HFFc6 (cell line): ENCODE measurements around the gene EPG5. TPM values are rescaled to one million over a fixed set of nuclear protein-coding genes. Genes with fewer than 3 reads are reported as not detected.
"Not testable (repeated sequence)": the region's sequence is repeated elsewhere in the genome, so short reads cannot be mapped to it uniquely, and the experiment has no call there.

Source experiments
- DNase-seq: peaks from one replicate; pipeline ENCODE4 v3.0.0-alpha.2; 2018
- H3K27ac Mint-ChIP-seq: 2 replicates; pipeline ENCODE4 v1.8.0; 2020; ENCODE audit warnings: mild to moderate bottlenecking, mixed read lengths
- H3K27me3 Mint-ChIP-seq: 2 replicates; pipeline ENCODE4 v1.8.0; 2021; ENCODE audit warnings: mild to moderate bottlenecking, moderate library complexity, mixed read lengths; ENCODE audit not compliant: insufficient read depth
- H3K36me3 Mint-ChIP-seq: 2 replicates; pipeline ENCODE4 v1.8.0; 2021; ENCODE audit warnings: low read depth, mixed read lengths
- H3K4me1 Mint-ChIP-seq: 2 replicates; pipeline ENCODE4 v1.8.0; 2020; ENCODE audit warnings: low read depth, mixed read lengths
- H3K4me3 Mint-ChIP-seq: 2 replicates; pipeline ENCODE4 v1.8.0; 2020; ENCODE audit warnings: mild to moderate bottlenecking, moderate library complexity, mixed read lengths
- H3K9me3 Mint-ChIP-seq: 2 replicates; pipeline ENCODE4 v1.8.0; 2020; ENCODE audit warnings: mild to moderate bottlenecking, mixed read lengths
- total RNA-seq, 6 experiments: library from RNA; stranded (reverse); fragmentation: NEBNext Ultra II Directional; extraction: Animal tissue kit (Norgen Biotek cat#: 25700); gene quantifications; 2 replicates in 1 of 6; 3 replicates in 5 of 6; pipeline ENCODE4 v1.2.3, GENCODE V29; 2021
- TF ChIP-seq, protein P1 (sequence below): fragments of 200-600 bp; sonication (generic); IDR thresholded peaks from 2 replicates; pipeline ENCODE4 v1.5.0; 2021; ENCODE audit warnings: antibody characterized with exemption, mild to moderate bottlenecking

The EPG5 gene
- total RNA-seq, 6 experiments from 2014 or later, result 36.8 to 63.6 (median 44.5) TPM

DNA sequence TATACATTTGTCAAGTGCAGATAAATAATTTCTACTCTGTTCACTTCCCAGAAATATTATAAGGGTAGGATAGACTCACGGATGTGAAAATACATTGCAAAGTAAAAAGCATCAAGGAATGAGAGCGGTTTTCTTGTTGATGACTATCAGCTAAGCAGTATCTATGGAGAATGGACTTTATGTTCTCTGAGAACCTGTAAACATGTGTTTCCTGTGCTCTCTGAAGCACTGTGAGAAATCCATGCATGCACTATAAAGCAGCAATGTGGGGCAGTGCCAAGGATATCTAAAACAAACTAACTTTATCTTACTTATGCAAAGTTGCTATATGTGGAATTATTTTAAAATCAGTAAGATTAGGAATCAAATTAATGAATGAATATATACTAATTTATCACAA, 146.1 kb downstream of the EPG5 start:
- Mint-ChIP-seq H3K4me1 (peaks cover 14% of the 10 kb centered on the region; the same call in 1 of the 2 replicates), H3K27me3 (no peaks in the 10 kb centered on the region), H3K4me3 (no peak overlapping the region), H3K27ac (no peak overlapping the region), H3K9me3 (no peaks in the 10 kb centered on the region), H3K36me3 (peaks cover 8% of the 10 kb centered on the region; the same call in 1 of the 2 replicates)
- no peak for DNase-seq
- TF ChIP-seq, protein P1, sequence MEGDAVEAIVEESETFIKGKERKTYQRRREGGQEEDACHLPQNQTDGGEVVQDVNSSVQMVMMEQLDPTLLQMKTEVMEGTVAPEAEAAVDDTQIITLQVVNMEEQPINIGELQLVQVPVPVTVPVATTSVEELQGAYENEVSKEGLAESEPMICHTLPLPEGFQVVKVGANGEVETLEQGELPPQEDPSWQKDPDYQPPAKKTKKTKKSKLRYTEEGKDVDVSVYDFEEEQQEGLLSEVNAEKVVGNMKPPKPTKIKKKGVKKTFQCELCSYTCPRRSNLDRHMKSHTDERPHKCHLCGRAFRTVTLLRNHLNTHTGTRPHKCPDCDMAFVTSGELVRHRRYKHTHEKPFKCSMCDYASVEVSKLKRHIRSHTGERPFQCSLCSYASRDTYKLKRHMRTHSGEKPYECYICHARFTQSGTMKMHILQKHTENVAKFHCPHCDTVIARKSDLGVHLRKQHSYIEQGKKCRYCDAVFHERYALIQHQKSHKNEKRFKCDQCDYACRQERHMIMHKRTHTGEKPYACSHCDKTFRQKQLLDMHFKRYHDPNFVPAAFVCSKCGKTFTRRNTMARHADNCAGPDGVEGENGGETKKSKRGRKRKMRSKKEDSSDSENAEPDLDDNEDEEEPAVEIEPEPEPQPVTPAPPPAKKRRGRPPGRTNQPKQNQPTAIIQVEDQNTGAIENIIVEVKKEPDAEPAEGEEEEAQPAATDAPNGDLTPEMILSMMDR, result no peak

DNA sequence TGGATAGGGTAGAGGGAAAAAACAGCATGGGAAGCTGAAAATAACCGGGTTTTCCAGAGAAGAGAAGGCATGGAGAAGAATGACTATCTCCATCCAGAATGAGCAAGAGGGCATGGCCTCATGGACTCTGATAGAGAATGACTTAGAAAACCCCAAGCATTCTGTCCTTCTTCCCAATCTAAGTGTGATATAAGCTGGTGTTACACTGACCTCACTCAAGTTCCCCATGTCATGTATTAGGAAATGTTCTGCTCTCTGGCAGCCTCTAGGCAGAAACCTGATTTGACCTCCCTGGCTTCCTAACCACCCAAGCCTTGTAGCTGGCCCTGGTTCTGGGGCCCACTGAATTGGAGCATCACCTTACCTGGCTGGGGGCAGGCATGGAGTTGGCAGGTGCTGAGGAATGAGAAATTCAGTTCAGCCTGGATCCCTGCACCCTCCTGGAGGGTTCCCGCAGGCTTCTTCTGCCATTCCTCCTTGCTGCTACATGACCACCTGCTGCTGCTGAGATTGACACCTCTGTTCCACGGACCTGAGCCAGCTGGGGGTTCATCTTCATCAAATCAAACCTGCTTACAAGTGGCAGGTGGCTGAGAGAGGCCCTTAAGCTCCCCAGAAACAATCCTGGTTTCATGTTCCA, 146.9 kb downstream of the EPG5 start:
- Mint-ChIP-seq H3K27me3 (no peaks in the 10 kb centered on the region), H3K36me3 (peaks cover 9% of the 10 kb centered on the region; the same call in 1 of the 2 replicates), H3K27ac (no peak overlapping the region), H3K4me3 (no peak overlapping the region), H3K4me1 (peaks cover 9% of the 10 kb centered on the region; the same call in 1 of the 2 replicates), H3K9me3 (no peaks in the 10 kb centered on the region)
- TF ChIP-seq, protein P1, result no peak
- DNase-seq, result no peak

DNA sequence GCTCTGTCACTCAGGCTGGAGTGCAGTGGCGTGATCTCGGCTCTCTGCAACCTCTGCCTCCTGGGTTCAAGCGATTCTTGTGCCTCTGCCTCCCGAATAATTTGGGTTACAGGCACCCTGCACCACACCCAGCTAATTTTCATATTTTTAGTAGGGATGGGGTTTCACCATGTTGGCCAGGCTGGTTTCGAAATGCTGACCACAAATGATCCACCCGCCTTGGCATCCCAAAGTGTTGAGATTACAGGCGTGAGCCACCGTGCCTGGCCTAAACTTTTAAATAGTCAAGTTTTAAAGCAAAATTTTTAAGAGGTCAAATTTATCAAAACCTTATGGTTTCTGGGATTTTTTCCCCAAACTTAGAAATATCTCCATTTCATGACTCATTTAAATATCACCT, 148.4 kb downstream of the EPG5 start:
- H3K27me3 Mint-ChIP-seq, H3K4me1 Mint-ChIP-seq, H3K9me3 Mint-ChIP-seq, H3K36me3 Mint-ChIP-seq, H3K4me3 Mint-ChIP-seq, H3K27ac Mint-ChIP-seq, DNase-seq: not testable (repeated sequence)

DNA sequence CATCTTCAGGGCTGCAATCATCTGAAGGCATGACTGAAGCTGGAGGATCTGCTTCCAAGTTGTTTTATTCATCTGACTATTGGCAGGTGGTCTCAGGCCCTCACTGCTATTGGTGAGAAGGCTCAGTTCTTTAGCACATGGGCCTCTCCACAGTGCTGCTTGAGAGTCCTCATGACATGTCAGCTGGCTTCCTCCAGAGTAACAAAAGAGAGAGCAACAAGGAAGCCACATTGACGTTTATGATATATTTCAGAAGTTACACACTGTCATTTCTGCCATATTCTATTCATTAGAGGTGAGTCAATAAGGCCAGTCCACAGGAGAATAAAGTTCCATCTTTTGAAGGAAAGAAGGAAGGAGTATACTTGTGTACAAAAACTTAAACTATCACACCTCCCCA, 149.6 kb downstream of the EPG5 start:
- H3K4me3 Mint-ChIP-seq, result no peak overlapping the region
- peaks cover 9% of the 10 kb centered on the region; the same call in 1 of the 2 replicates for H3K4me1 Mint-ChIP-seq
- H3K27ac Mint-ChIP-seq, result no peak overlapping the region
- H3K36me3 Mint-ChIP-seq, result peaks cover 9% of the 10 kb centered on the region; the same call in 1 of the 2 replicates
- TF ChIP-seq, protein P1, result no peak
- no peaks in the 10 kb centered on the region for H3K27me3 Mint-ChIP-seq
- no peak for DNase-seq
- H3K9me3 Mint-ChIP-seq, result no peaks in the 10 kb centered on the region

DNA sequence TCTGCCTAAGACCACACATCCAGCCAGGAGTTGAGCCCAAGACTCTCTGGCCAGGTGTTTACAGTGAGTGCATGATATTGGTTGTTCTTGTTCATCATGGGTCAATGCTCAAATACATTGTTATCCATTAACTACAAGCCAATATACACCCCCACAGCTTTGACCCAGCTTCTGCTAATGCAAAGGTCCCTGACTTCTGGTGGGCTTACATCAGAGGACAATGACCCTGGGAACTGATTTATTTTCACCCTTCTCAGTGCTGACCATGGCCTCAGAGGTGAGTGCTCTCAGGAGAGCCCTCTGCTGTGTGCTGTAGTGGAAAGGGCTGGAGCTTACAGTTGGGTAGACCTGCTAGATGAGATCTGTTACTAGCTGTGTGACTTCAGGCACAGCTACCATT, 152.4 kb downstream of the EPG5 start:
- H3K4me1 Mint-ChIP-seq, DNase-seq, H3K9me3 Mint-ChIP-seq, H3K27me3 Mint-ChIP-seq, H3K4me3 Mint-ChIP-seq, H3K27ac Mint-ChIP-seq: not testable (repeated sequence)
- H3K36me3 Mint-ChIP-seq, result peaks cover 14% of the 10 kb centered on the region

DNA sequence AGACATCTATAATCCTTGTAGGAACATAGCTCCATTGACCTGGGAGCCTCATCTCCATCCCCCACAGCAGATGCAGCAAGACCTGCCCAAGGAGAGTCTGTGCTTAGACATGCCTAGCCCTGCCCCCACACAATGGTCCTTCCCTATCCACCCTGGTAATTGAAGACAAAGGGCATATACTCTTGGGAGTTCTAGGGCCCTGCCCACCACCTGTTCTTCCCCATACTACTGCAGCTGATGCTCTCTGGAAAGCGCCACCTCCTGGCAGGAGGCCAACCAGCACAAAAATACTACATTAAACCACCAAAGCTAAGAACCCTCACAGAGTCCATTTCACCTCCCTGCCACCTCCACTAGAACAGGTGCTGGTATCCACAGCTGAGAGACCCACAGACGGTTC, 160.0 kb downstream of the EPG5 start:
- H3K9me3 Mint-ChIP-seq, result peaks cover 20% of the 10 kb centered on the region
- H3K36me3 Mint-ChIP-seq, result peaks cover 37% of the 10 kb centered on the region
- not testable (repeated sequence) for H3K4me3 Mint-ChIP-seq, DNase-seq, H3K27ac Mint-ChIP-seq, H3K27me3 Mint-ChIP-seq
- TF ChIP-seq, protein P1, result peak; percentile 19; the same call in 1 of the 2 replicates
- H3K4me1 Mint-ChIP-seq, result peaks cover 50% of the 10 kb centered on the region
